Measurements from ENCODE around the gene SFMBT1.

Gene SFMBT1

GRCh38 chr3:52887166-52887565 is 158.7 kb downstream of the SFMBT1 start:
- Histone ChIP-seq H3K36me3 (ENCODE audit: insufficient read depth) (no peaks in the 10 kb centered on the region), H3K4me3 (IDR thresholded peaks at IDR 0.05; ENCODE audit: insufficient read depth, low read depth, low read length) (no peak overlapping the region), H4K20me1 (ENCODE audit: insufficient read depth) (no peaks in the 10 kb centered on the region), H2AFZ (ENCODE audit: low read depth) (no peak overlapping the region), H3K27me3 (ENCODE audit: insufficient read depth, low read depth) (no peaks in the 10 kb centered on the region), H3K9ac (no peak overlapping the region), H3K4me1 (ENCODE audit: low read depth, poor library complexity, severe bottlenecking) (no peaks in the 10 kb centered on the region), H3K79me2 (ENCODE audit: insufficient read depth, low read depth) (no peaks in the 10 kb centered on the region), H3K27ac (no peak overlapping the region), H3K4me2 (no peak overlapping the region)
- no peak for TF ChIP-seq CTCF (conservative IDR thresholded peaks at IDR 0.05; ENCODE audit: low read depth, low read length)

- no peak overlapping the region for H2AFZ ChIP-seq (ENCODE audit: low read depth)
- no peak overlapping the region for H3K4me2 ChIP-seq
- no peak overlapping the region for H3K4me3 ChIP-seq (IDR thresholded peaks at IDR 0.05; ENCODE audit: insufficient read depth, low read depth, low read length)
- H3K79me2 ChIP-seq (ENCODE audit: insufficient read depth, low read depth) = no peaks in the 10 kb centered on the region
- no peaks in the 10 kb centered on the region for H3K4me1 ChIP-seq (ENCODE audit: low read depth, poor library complexity, severe bottlenecking)
- no peaks in the 10 kb centered on the region for H3K27me3 ChIP-seq (ENCODE audit: insufficient read depth, low read depth)
- no peak overlapping the region for H3K9ac ChIP-seq
- no peak for TF ChIP-seq CTCF (conservative IDR thresholded peaks at IDR 0.05; ENCODE audit: low read depth, low read length)
- no peaks in the 10 kb centered on the region for H4K20me1 ChIP-seq (ENCODE audit: insufficient read depth)
- H3K36me3 ChIP-seq (ENCODE audit: insufficient read depth) = no peaks in the 10 kb centered on the region
- no peak overlapping the region for H3K27ac ChIP-seq
These were observed 159.7 kb downstream of the SFMBT1 start for GRCh38 chr3:52886049-52886730.

DNA sequence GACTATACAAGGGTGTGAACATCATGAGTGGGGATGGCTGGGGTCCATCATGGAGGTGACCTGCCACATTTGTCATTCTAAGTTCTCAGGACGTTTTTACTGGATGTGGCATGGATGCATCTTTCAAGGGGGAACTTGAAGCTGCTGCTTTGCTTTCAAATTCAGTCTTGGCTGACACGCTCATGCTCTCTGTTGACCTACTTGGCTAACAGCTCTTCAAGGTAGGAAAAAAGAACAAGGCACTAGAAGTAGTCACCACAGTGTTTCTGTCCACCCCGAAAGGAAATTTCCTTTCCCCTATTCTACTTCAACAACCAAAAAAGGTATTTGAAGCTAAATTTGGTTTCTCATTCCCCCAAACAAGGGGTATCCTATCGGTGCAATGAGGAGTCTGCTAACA is 163.5 kb downstream of the SFMBT1 start:
- H3K36me3 ChIP-seq (ENCODE audit: insufficient read depth) = no peaks in the 10 kb centered on the region
- no peak overlapping the region for H2AFZ ChIP-seq (ENCODE audit: low read depth)
- no peak overlapping the region for H3K4me3 ChIP-seq (IDR thresholded peaks at IDR 0.05; ENCODE audit: insufficient read depth, low read depth, low read length)
- H3K27ac ChIP-seq = no peak overlapping the region
- no peak overlapping the region for H3K4me2 ChIP-seq
- H3K9ac ChIP-seq = no peak overlapping the region
- no peaks in the 10 kb centered on the region for H3K79me2 ChIP-seq (ENCODE audit: insufficient read depth, low read depth)
- no peaks in the 10 kb centered on the region for H3K4me1 ChIP-seq (ENCODE audit: low read depth, poor library complexity, severe bottlenecking)
- no peaks in the 10 kb centered on the region for H3K27me3 ChIP-seq (ENCODE audit: insufficient read depth, low read depth)
- TF ChIP-seq CTCF (conservative IDR thresholded peaks at IDR 0.05; ENCODE audit: low read depth, low read length) = no peak
- no peaks in the 10 kb centered on the region for H4K20me1 ChIP-seq (ENCODE audit: insufficient read depth)

DNA sequence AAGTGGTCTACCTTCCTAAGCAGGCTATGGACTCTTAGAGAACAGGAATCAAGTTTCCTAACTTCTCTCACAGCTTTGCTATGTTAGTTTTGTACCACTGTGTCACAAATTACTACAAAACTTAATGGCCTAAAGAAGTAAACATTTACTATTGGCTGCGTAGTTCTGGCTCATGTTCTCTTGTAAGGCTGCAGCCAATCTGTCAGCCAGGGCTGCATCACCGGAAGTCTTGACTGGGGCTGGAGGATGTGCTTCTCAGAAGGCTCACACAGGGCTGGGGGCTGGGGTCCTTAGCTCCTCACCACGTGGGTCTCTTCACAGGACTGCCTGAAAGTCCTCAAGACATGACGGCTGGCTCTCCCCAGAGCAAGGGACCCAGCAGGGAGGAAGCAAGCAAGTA is 164.0 kb downstream of the SFMBT1 start:
- Histone ChIP-seq H3K4me2 (no peak overlapping the region), H3K36me3 (ENCODE audit: insufficient read depth) (no peaks in the 10 kb centered on the region), H3K4me1 (ENCODE audit: low read depth, poor library complexity, severe bottlenecking) (no peaks in the 10 kb centered on the region), H2AFZ (ENCODE audit: low read depth) (no peak overlapping the region), H3K4me3 (IDR thresholded peaks at IDR 0.05; ENCODE audit: insufficient read depth, low read depth, low read length) (no peak overlapping the region), H3K79me2 (ENCODE audit: insufficient read depth, low read depth) (no peaks in the 10 kb centered on the region), H4K20me1 (ENCODE audit: insufficient read depth) (no peaks in the 10 kb centered on the region), H3K27ac (no peak overlapping the region), H3K9ac (no peak overlapping the region), H3K27me3 (ENCODE audit: insufficient read depth, low read depth) (no peaks in the 10 kb centered on the region)
- TF ChIP-seq CTCF (conservative IDR thresholded peaks at IDR 0.05; ENCODE audit: low read depth, low read length) = no peak

Data from KMS-11 (cell line).